ENCODE data around the gene PLP1. TPM values are rescaled to one million over a fixed set of nuclear protein-coding genes. Genes with fewer than 3 reads are reported as not detected.

PLP1 gene, protein sequence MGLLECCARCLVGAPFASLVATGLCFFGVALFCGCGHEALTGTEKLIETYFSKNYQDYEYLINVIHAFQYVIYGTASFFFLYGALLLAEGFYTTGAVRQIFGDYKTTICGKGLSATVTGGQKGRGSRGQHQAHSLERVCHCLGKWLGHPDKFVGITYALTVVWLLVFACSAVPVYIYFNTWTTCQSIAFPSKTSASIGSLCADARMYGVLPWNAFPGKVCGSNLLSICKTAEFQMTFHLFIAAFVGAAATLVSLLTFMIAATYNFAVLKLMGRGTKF
- total RNA-seq = 0.97 and 1.9 TPM in 2 replicates

DNA sequence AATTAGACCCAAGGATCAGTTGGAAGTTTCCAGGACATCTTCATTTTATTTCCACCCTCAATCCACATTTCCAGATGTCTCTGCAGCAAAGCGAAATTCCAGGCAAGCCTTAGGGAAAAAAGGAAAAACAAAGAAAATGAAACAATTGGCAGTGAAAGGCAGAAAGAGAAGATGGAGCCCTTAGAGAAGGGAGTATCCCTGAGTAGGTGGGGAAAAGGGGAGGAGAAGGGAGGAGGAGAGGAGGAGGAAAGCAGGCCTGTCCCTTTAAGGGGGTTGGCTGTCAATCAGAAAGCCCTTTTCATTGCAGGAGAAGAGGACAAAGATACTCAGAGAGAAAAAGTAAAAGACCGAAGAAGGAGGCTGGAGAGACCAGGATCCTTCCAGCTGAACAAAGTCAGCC, at the start of gene PLP1:
TSS of gene PLP1 (plus strand) at position 295 of the 400 bp plus-strand sequence. CDS start 156 bp downstream, outside the sequence.

DNA sequence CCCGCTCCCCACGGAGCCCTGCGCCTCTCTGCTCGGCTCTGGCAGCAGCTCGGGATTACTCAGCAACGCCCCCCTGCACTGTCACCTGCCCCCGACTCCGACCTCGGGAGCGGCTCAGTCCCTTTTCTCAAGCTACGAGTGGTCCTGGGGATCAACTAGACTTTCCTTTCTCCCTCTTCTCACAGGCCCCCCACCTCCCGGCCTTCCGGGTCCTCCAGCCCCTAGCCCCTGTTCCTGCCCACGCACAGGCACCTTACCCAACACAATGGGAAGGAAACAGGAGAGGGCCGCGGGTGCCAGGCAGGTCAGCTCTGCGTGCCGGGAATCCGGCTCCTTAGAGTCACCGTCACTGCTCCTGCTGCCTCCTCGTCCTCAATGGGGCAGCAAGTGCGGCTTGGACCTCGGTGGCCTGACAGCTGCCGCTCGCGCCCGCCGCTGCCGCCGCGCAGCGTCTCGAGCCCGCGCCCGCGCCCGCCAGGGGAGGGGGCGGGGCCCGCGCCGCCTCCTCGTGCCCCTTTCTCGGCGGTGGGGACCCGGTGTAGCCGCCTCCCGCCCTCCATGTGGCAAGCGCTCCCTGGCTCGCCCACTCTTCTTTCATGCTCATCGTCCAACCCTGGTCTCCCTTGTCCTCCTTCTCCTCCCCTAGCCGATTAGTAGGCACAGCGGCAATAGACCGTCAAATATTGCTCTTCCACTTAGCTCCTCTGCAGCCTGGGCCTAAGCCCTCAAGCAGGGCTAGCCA, 55.3 kb downstream of the PLP1 start, which contains the start of gene RAB9B:
TSS of gene RAB9B (minus strand) at position 455 of the 742 bp plus-strand sequence. CDS start 6,473 bp downstream, outside the sequence.

Other genes with a start within 250 kb of the PLP1 start
- 20.9 and 23.1 TPM in 2 replicates for gene TCEAL4, start 191.3 kb upstream of the PLP1 start, total RNA-seq
- gene TCEAL3, start 168.9 kb upstream of the PLP1 start, total RNA-seq = 9.6 and 14.1 TPM in 2 replicates
- gene TCEAL1, start 147.9 kb upstream of the PLP1 start, total RNA-seq = 16.2 and 24.5 TPM in 2 replicates
- gene MORF4L2, start 90.1 kb upstream of the PLP1 start, total RNA-seq = 675 and 737 TPM in 2 replicates
- gene TMEM31, start 65.9 kb upstream of the PLP1 start, total RNA-seq = not detected in 2 replicates
- gene RAB9B, start 55.4 kb downstream of the PLP1 start, total RNA-seq = 0.97 and 1.1 TPM in 2 replicates
- gene TMSB15B, start 185.8 kb downstream of the PLP1 start, total RNA-seq = 2.4 and 2.6 TPM in 2 replicates
- not detected in 2 replicates for gene H2BW1, start 236.9 kb downstream of the PLP1 start, total RNA-seq

All from hair follicle dermal papilla cell (primary cell).